Activated effector memory CD4-positive, alpha-beta T cell treated with anti-CD3 and anti-CD28 coated beads, Interleukin-2, amount 50 U/mL, for 16 hours (primary cell): ENCODE data around the gene LRRC32.

Source experiments
- DNase-seq: peaks from one replicate; pipeline ENCODE4 v3.0.0-alpha.2; 2020

LRRC32 gene

GRCh38 chr11:76676636-76677457 lies 6.3 kb upstream of the LRRC32 start:
- no peak for DNase-seq

- no peak for DNase-seq
Observed at GRCh38 chr11:76674517-76675400, 4.2 kb upstream of the LRRC32 start.

GRCh38 chr11:76673176-76674142 lies 2.9 kb upstream of the LRRC32 start:
- no peak for DNase-seq

GRCh38 chr11:76672431-76673175 lies 2.1 kb upstream of the LRRC32 start:
- DNase-seq: peak; percentile 80

- DNase-seq: no peak
Observed at GRCh38 chr11:76671626-76672309, 1.2 kb upstream of the LRRC32 start.

GRCh38 chr11:76671237-76671592 lies 668 bp upstream of the LRRC32 start:
- no peak for DNase-seq

GRCh38 chr11:76669901-76670484 lies 554 bp downstream of the LRRC32 start:
- DNase-seq: no peak

- DNase-seq: no peak
Observed at GRCh38 chr11:76668362-76669155, 2.0 kb downstream of the LRRC32 start.

- peak; percentile 56 for DNase-seq
Observed at GRCh38 chr11:76667856-76668255, 2.7 kb downstream of the LRRC32 start.

GRCh38 chr11:76667271-76667818 lies 3.2 kb downstream of the LRRC32 start:
- peak; percentile 60 for DNase-seq

GRCh38 chr11:76666830-76667229 lies 3.7 kb downstream of the LRRC32 start:
- peak; percentile 34 for DNase-seq

GRCh38 chr11:76666408-76666807 lies 4.1 kb downstream of the LRRC32 start:
- DNase-seq: peak; percentile 64

GRCh38 chr11:76665921-76666351 lies 4.6 kb downstream of the LRRC32 start:
- peak; percentile 51 for DNase-seq

GRCh38 chr11:76665172-76665571 lies 5.4 kb downstream of the LRRC32 start:
- peak; percentile 61 for DNase-seq

- peak; percentile 70 for DNase-seq
Observed at GRCh38 chr11:76664578-76665061, 5.9 kb downstream of the LRRC32 start.

- DNase-seq: no peak
Observed at GRCh38 chr11:76663912-76664440, 6.6 kb downstream of the LRRC32 start.

- DNase-seq: no peak
Observed at GRCh38 chr11:76663486-76663810, 7.1 kb downstream of the LRRC32 start.

GRCh38 chr11:76662656-76663485 lies 7.7 kb downstream of the LRRC32 start:
- no peak for DNase-seq
